CD8-positive, alpha-beta memory T cell (primary cell): Measurements from ENCODE around the gene HNRNPLL. TPM values are rescaled to one million over a fixed set of nuclear protein-coding genes. Genes with fewer than 3 reads are reported as not detected.
"Not testable (repeated sequence)": the region's sequence is repeated elsewhere in the genome, so short reads cannot be mapped to it uniquely, and the experiment has no call there.

Experiments used
- CTCF ChIA-PET: fragments of 350-600 bp; sonication (Branson Sonifier 250); formaldehyde crosslinking; loops from one replicate; lab custom pipeline; 2021; ENCODE audit warnings: antibody characterized with exemption; lab: Charles Lee
- POLR2A ChIA-PET: fragments of 350-600 bp; sonication (Branson Sonifier 250); formaldehyde crosslinking; loops from one replicate; lab custom pipeline; 2021; ENCODE audit warnings: antibody characterized with exemption; lab: Charles Lee
- DNase-seq, 5 donors: peaks; one replicate each; pipeline versions ENCODE4 v3.0.0 to v3.0.0-alpha.2; 2020 to 2022; ENCODE audit warnings: mixed read lengths in 1 of 5
- H3K27ac ChIP-seq: one replicate; pipeline ENCODE4 v1.7.0; 2013; ENCODE audit warnings: low read depth, mild to moderate bottlenecking, low read length, moderate library complexity
- H3K27me3 ChIP-seq: 2 replicates; pipeline ENCODE4 v1.7.0; 2013; ENCODE audit warnings: low read length, mild to moderate bottlenecking; ENCODE audit not compliant: insufficient read depth, poor library complexity, severe bottlenecking
- H3K36me3 ChIP-seq: 2 replicates; pipeline ENCODE4 v1.7.0; 2013; ENCODE audit warnings: mild to moderate bottlenecking, low read length, moderate library complexity; ENCODE audit not compliant: insufficient read depth
- H3K4me1 ChIP-seq: 2 replicates; pipeline ENCODE4 v1.7.0; 2013; ENCODE audit warnings: mild to moderate bottlenecking, low read length, moderate library complexity; ENCODE audit not compliant: insufficient read depth
- H3K4me3 ChIP-seq: 2 replicates; pipeline ENCODE4 v1.7.0; 2013; ENCODE audit warnings: mild to moderate bottlenecking, low read length
- H3K9me3 ChIP-seq: 2 replicates; pipeline ENCODE4 v1.7.0; 2013; ENCODE audit warnings: mild to moderate bottlenecking, low read length
- H3K27ac Mint-ChIP-seq, 8 donors: one replicate each; pipeline ENCODE4 v1.8.0; 2020 to 2021; ENCODE audit warnings: mixed read lengths in 8 of 8, mild to moderate bottlenecking in 6 of 8, inconsistent platforms in 3 of 8, moderate library complexity in 3 of 8
- H3K27me3 Mint-ChIP-seq, 2 donors: one replicate each; pipeline ENCODE4 v1.8.0; 2020 to 2021; ENCODE audit warnings: mixed read lengths in 2 of 2, mild to moderate bottlenecking in 1 of 2, moderate library complexity in 1 of 2
- H3K36me3 Mint-ChIP-seq, 3 donors: one replicate each; pipeline ENCODE4 v1.8.0; 2020 to 2021; ENCODE audit warnings: mixed read lengths in 3 of 3, inconsistent platforms in 1 of 3, mild to moderate bottlenecking in 1 of 3
- H3K4me1 Mint-ChIP-seq, 3 donors: one replicate each; pipeline ENCODE4 v1.8.0; 2020 to 2021; ENCODE audit warnings: mixed read lengths in 3 of 3, inconsistent platforms in 1 of 3, mild to moderate bottlenecking in 1 of 3
- H3K4me3 Mint-ChIP-seq, 7 donors: one replicate each; pipeline ENCODE4 v1.8.0; 2020 to 2021; ENCODE audit warnings: mixed read lengths in 7 of 7, mild to moderate bottlenecking in 6 of 7, moderate library complexity in 4 of 7, inconsistent platforms in 2 of 7
- H3K9me3 Mint-ChIP-seq, 5 donors: one replicate each; pipeline ENCODE4 v1.8.0; 2020 to 2022; ENCODE audit warnings: mixed read lengths in 5 of 5, mild to moderate bottlenecking in 3 of 5, moderate library complexity in 2 of 5, inconsistent platforms in 1 of 5
- polyA plus RNA-seq: library from polyadenylated mRNA; unstranded; fragments of 300-500 nt; fragmentation: Illumina TruSeq; gene quantifications from one replicate; pipeline ENCODE4 v1.2.3, GENCODE V29; 2021
- total RNA-seq, 2 experiments: library from RNA; stranded (reverse); gene quantifications; one replicate each; pipeline ENCODE4 v1.2.3, GENCODE V29; 2021

Gene HNRNPLL
- total RNA-seq (10 to 100 TPM; 77.4 to 80.8 TPM), polyA plus RNA-seq (65.4 TPM)

DNA sequence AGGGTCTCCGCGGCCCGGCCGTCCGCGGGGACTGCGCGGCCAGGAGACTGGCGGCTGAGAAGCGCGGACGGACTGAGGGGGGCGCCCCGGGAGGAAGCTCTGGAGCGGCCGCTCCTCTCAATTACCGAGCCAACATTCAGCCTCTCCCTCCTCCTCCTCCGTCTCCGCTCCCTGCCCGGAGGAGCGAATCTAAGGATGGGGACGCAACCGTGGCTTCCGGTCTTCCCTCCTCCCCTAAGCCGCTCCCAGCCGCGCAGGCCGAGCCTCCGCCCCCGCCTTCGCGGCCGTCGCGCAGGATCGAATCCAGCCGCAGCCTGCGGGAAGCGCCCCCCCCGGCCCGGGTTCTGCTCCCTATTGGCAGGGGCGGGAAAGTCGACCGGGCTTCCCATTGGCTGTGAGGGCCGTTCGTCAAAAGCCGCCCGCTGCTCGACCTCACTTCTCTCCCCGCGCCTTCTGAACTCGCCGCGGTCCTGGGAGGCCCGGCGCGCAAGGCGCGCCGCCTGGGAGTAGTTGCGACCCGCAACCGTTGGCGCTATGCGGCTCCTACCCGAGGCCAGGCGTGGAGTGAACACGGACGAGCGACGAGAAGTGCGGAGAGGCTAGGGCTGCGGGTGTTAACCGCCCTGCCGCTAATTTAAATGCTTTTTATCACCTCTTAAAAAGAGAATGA lies at the start of gene HNRNPLL:
Gene HNRNPLL (minus strand): TSS at position 197 of the 670 bp plus-strand sequence. CDS start 302 bp downstream, outside the sequence.
- H3K4me3 ChIP-seq = peak within 1 kb of the TSS; percentile 93
- H3K27me3 ChIP-seq = no peaks in the 10 kb centered on the region
- H3K27ac ChIP-seq = peak within 1 kb of the TSS; percentile 82
- H3K27me3 Mint-ChIP-seq = peaks cover 0 to 2% of the 10 kb centered on the region in 2 donors
- no peaks in the 10 kb centered on the region for H3K9me3 Mint-ChIP-seq
- ChIA-PET POLR2A (interaction anchor here (0.6 to 5.8 kb wide), 14 partner anchors 8 to 977 kb away, joined by 3 to 57 read pairs (median 6); partner anchors contain the start of genes GALM and SRSF7), CTCF (interaction anchor here (0.7 to 8.0 kb wide), 34 partner anchors 8 to 148 kb away, joined by 3 to 96 read pairs (median 8); partner anchors contain the start of genes GALM and SRSF7)
- H3K9me3 ChIP-seq = no peaks in the 10 kb centered on the region
- peak within 1 kb of the TSS; percentile 88 to 99 (median 97) for H3K27ac Mint-ChIP-seq
- peak; percentile 87 to 95 (median 89) for DNase-seq
- peaks cover 22% of the 10 kb centered on the region for H3K4me1 ChIP-seq
- peak within 1 kb of the TSS; percentile 94 to 97 (median 96) for H3K4me3 Mint-ChIP-seq
- H3K36me3 Mint-ChIP-seq = peaks cover 0 to 25% (median 1%) of the 10 kb centered on the region in 3 donors
- no peaks in the 10 kb centered on the region for H3K36me3 ChIP-seq
- H3K4me1 Mint-ChIP-seq = peaks cover 45 to 58% (median 53%) of the 10 kb centered on the region in 3 donors

GRCh38 chr2:38650717-38651116 lies 48.0 kb upstream of the HNRNPLL start:
- Histone ChIP-seq H3K27me3 (no peaks in the 10 kb centered on the region), H3K9me3 (no peaks in the 10 kb centered on the region), H3K4me3 (no peak overlapping the region), H3K4me1 (peaks cover 42% of the 10 kb centered on the region), H3K27ac (no peak overlapping the region), H3K36me3 (no peaks in the 10 kb centered on the region)
- POLR2A ChIA-PET = no interaction called here
- CTCF ChIA-PET = interaction anchor here (4.8 kb wide), 1 partner anchor 47 kb away, joined by 24 read pairs; the partner anchor contains the start of gene HNRNPLL
- DNase-seq = no peak
- Mint-ChIP-seq H3K9me3 (peaks cover 0 to 3% (median 0%) of the 10 kb centered on the region in 5 donors), H3K4me3 (no peak overlapping the region), H3K36me3 (peaks cover 0 to 8% (median 1%) of the 10 kb centered on the region in 3 donors), H3K27me3 (no peaks in the 10 kb centered on the region), H3K27ac (peak overlapping the region in 2 of 8 donors; percentile 28 to 51), H3K4me1 (peaks cover 39 to 63% (median 53%) of the 10 kb centered on the region in 3 donors)

DNA sequence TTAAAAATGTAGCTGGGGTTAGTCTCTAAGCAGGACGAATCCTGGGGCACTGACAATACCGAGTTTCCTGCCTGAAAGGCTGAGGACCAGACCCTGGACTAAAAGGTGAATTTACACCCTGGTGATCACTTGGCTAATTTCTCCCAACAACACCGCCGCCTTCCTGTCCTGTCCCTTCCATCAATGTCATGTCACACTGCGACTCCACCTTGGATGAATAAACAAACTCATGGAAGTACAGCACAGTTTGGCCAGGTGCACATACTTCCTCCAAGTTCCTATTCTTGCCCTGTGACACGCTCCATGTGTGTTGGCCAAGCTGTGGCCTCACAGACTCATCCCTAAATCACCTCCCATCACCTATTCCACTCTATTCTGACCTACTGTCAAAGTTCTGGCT lies 47.3 kb upstream of the HNRNPLL start:
- CTCF ChIA-PET = interaction anchor here (4.8 kb wide), 1 partner anchor 46 kb away, joined by 24 read pairs; the partner anchor contains the start of gene HNRNPLL
- Mint-ChIP-seq H3K9me3 (peaks cover 0 to 3% (median 0%) of the 10 kb centered on the region in 5 donors), H3K4me3 (no peak overlapping the region), H3K36me3 (peaks cover 0 to 8% (median 1%) of the 10 kb centered on the region in 3 donors), H3K4me1 (peaks cover 36 to 58% (median 47%) of the 10 kb centered on the region in 3 donors), H3K27me3 (no peaks in the 10 kb centered on the region), H3K27ac (peak overlapping the region in 4 of 8 donors; percentile 13 to 43 (median 25))
- Histone ChIP-seq H3K9me3 (no peaks in the 10 kb centered on the region), H3K4me3 (no peak overlapping the region), H3K27ac (no peak overlapping the region), H3K36me3 (no peaks in the 10 kb centered on the region), H3K27me3 (no peaks in the 10 kb centered on the region), H3K4me1 (peaks cover 42% of the 10 kb centered on the region)
- POLR2A ChIA-PET = interaction anchor here (0.5 kb wide), 1 partner anchor 1298 kb away, joined by 4 read pairs; no protein-coding TSS in a partner anchor
- no peak for DNase-seq

GRCh38 chr2:38649176-38649728 lies 46.5 kb upstream of the HNRNPLL start:
- peaks cover 0 to 3% (median 0%) of the 10 kb centered on the region in 5 donors for H3K9me3 Mint-ChIP-seq
- Histone ChIP-seq H3K36me3 (no peaks in the 10 kb centered on the region), H3K4me3 (no peak overlapping the region), H3K9me3 (no peaks in the 10 kb centered on the region), H3K27me3 (no peaks in the 10 kb centered on the region), H3K27ac (no peak overlapping the region), H3K4me1 (peaks cover 41% of the 10 kb centered on the region)
- no peak overlapping the region for H3K4me3 Mint-ChIP-seq
- CTCF ChIA-PET = interaction anchor here (1.8 kb wide), 1 partner anchor 32 kb away, joined by 3 read pairs; no protein-coding TSS in a partner anchor
- POLR2A ChIA-PET = interaction anchor here (0.5 to 0.6 kb wide), 3 partner anchors 47 to 1297 kb away, joined by 3 to 4 read pairs (median 3); no protein-coding TSS in a partner anchor
- peak overlapping the region in 1 of 8 donors; percentile 66 for H3K27ac Mint-ChIP-seq
- peaks cover 0 to 8% (median 1%) of the 10 kb centered on the region in 3 donors for H3K36me3 Mint-ChIP-seq
- peaks cover 31 to 57% (median 46%) of the 10 kb centered on the region in 3 donors for H3K4me1 Mint-ChIP-seq
- H3K27me3 Mint-ChIP-seq = no peaks in the 10 kb centered on the region
- DNase-seq = no peak

- Histone ChIP-seq H3K27ac (no peak overlapping the region), H3K9me3 (no peaks in the 10 kb centered on the region), H3K36me3 (no peaks in the 10 kb centered on the region), H3K4me1 (peaks cover 41% of the 10 kb centered on the region), H3K27me3 (no peaks in the 10 kb centered on the region), H3K4me3 (no peak overlapping the region)
- CTCF ChIA-PET = interaction anchor here (1.8 kb wide), 1 partner anchor 31 kb away, joined by 3 read pairs; no protein-coding TSS in a partner anchor
- H3K4me1 Mint-ChIP-seq = peaks cover 27 to 57% (median 44%) of the 10 kb centered on the region in 3 donors
- H3K9me3 Mint-ChIP-seq = peaks cover 0 to 3% (median 0%) of the 10 kb centered on the region in 5 donors
- H3K27me3 Mint-ChIP-seq = no peaks in the 10 kb centered on the region
- H3K27ac Mint-ChIP-seq = peak overlapping the region in 7 of 8 donors; percentile 29 to 98 (median 77)
- POLR2A ChIA-PET = interaction anchor here (0.6 kb wide), 1 partner anchor 610 kb away, joined by 3 read pairs; no protein-coding TSS in a partner anchor
- DNase-seq = no peak
- peak overlapping the region in 4 of 7 donors; percentile 13 to 67 (median 44) for H3K4me3 Mint-ChIP-seq
- H3K36me3 Mint-ChIP-seq = peaks cover 0 to 8% (median 1%) of the 10 kb centered on the region in 3 donors
These were observed 45.5 kb upstream of the HNRNPLL start for GRCh38 chr2:38648107-38648761.

- peak overlapping the region; percentile 1 to 84 (median 75) for H3K4me3 Mint-ChIP-seq
- H3K36me3 Mint-ChIP-seq, H3K36me3 ChIP-seq, H3K27me3 Mint-ChIP-seq, H3K27me3 ChIP-seq, H3K9me3 Mint-ChIP-seq, H3K9me3 ChIP-seq: not testable (repeated sequence)
- Histone ChIP-seq H3K4me3 (peak overlapping the region; percentile 40), H3K27ac (peak overlapping the region; percentile 51), H3K4me1 (peaks cover 29% of the 10 kb centered on the region)
- H3K4me1 Mint-ChIP-seq = peaks cover 27 to 37% (median 37%) of the 10 kb centered on the region in 3 donors
- DNase-seq = peak in 2 of 5 donors; percentile 7 to 36
- H3K27ac Mint-ChIP-seq = peak overlapping the region; percentile 66 to 95 (median 93)
- CTCF ChIA-PET = interaction anchor here (0.9 to 1.4 kb wide), 7 partner anchors 9 to 108 kb away, joined by 3 to 5 read pairs (median 3); no protein-coding TSS in a partner anchor
- POLR2A ChIA-PET = interaction anchor here (0.6 to 1.6 kb wide), 4 partner anchors 17 to 24 kb away, joined by 3 to 9 read pairs (median 6); partner anchors contain the start of gene GALM
These were observed 41.2 kb upstream of the HNRNPLL start for GRCh38 chr2:38643683-38644511.
